ENCODE measurements around the gene KIAA2012. TPM values are rescaled to one million over a fixed set of nuclear protein-coding genes. Genes with fewer than 3 reads are reported as not detected.

KIAA2012 gene
- polyA plus RNA-seq, 1 donor (not counting 4 experiments of a cell fraction or from before 2014, with no cell fraction given): not detected

DNA sequence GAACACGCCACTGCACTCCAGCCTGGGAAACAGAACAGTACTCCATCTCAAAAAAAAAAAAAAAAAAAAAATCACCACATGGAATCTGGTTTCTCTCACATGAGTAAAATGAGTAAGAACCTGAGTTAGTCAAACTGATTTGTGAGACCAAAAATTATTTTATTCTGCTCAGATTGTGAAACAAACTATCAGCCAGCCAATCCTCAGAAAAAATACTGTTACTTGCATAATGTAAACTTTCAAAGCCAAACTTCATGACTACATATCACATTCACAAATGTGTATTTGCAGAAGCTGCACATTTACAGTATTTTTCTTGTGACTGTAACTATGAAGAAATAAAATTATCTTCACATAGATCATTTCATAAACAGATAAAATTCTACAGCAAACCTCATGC lies 142.1 kb downstream of the KIAA2012 start:
- Histone ChIP-seq H3K9ac (ENCODE audit: control insufficient read depth, extremely low read depth, insufficient read depth, low read length) (no peak overlapping the region), H3K4me2 (ENCODE audit: control insufficient read depth, extremely low read depth, insufficient read depth, low read depth, low read length) (no peak overlapping the region), H4K20me1 (ENCODE audit: control insufficient read depth, extremely low read depth, insufficient read depth, low read length) (no peaks in the 10 kb centered on the region), H3K9me3 (ENCODE audit: control insufficient read depth, low read depth, low read length) (no peaks in the 10 kb centered on the region), H3K9me1 (ENCODE audit: control insufficient read depth, extremely low read depth, insufficient read depth, low read length) (no peaks in the 10 kb centered on the region), H2AFZ (ENCODE audit: control insufficient read depth, low read length) (no peak overlapping the region), H3K79me2 (ENCODE audit: control insufficient read depth, insufficient read depth, low read length) (peaks cover 15% of the 10 kb centered on the region), H3K4me1 (ENCODE audit: control insufficient read depth, extremely low read depth, insufficient read depth, low read length) (no peaks in the 10 kb centered on the region), H3K27me3 (ENCODE audit: control insufficient read depth, extremely low read depth, insufficient read depth, low read length) (no peaks in the 10 kb centered on the region), H3K27ac (ENCODE audit: control insufficient read depth, insufficient read depth, low read length) (no peak overlapping the region), H3K4me3 (ENCODE audit: control insufficient read depth in 2 of 3, extremely low read depth in 1 of 3, insufficient read depth in 2 of 3, low read depth in 1 of 3, low read length in 3 of 3) (no peak overlapping the region), H3K36me3 (ENCODE audit: control insufficient read depth in 2 of 2, extremely low read depth in 1 of 2, insufficient read depth in 2 of 2, low read length in 2 of 2) (no peaks in the 10 kb centered on the region)
- no peak for TF ChIP-seq EZH2 (IDR thresholded peaks at IDR 0.05; ENCODE audit: low read length)
- TF ChIP-seq, protein P1, sequence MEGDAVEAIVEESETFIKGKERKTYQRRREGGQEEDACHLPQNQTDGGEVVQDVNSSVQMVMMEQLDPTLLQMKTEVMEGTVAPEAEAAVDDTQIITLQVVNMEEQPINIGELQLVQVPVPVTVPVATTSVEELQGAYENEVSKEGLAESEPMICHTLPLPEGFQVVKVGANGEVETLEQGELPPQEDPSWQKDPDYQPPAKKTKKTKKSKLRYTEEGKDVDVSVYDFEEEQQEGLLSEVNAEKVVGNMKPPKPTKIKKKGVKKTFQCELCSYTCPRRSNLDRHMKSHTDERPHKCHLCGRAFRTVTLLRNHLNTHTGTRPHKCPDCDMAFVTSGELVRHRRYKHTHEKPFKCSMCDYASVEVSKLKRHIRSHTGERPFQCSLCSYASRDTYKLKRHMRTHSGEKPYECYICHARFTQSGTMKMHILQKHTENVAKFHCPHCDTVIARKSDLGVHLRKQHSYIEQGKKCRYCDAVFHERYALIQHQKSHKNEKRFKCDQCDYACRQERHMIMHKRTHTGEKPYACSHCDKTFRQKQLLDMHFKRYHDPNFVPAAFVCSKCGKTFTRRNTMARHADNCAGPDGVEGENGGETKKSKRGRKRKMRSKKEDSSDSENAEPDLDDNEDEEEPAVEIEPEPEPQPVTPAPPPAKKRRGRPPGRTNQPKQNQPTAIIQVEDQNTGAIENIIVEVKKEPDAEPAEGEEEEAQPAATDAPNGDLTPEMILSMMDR (optimal IDR thresholded peaks at IDR 0.05 in 1 of 3, IDR thresholded peaks at IDR 0.05 in 1 of 3, conservative IDR thresholded peaks at IDR 0.05 in 1 of 3; ENCODE audit: extremely low read depth in 1 of 3, insufficient read depth in 2 of 3, low read length in 3 of 3): no peak
- dilution Hi-C loops (cut with MboI; ENCODE audit: extremely low pct_ligation_motif_present, low sequenced_read_pairs): no loop called here
- FAIRE-seq (no peak), DNase-seq (ENCODE audit: low read depth, low spot score) (no peak)

DNA sequence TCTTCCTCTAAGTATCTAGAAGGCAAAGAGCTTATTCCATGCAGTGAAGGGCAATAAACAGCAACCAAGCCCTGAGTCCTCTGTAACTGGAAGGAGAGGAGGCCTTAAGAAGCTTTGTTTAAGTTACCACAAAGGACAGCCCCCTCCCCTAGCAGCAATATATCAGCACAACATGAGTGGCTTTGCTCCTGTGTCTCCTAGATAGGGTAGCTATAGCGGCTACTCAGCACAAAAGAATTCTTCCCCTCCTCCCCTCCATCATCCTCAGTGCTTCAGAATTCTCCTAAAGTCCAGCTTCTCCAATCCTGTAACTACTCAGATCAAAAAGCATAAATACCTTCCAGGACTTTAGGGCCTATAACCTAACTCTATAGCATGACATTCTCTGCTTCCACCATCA lies 148.8 kb downstream of the KIAA2012 start:
- peaks cover 4% of the 10 kb centered on the region for H4K20me1 ChIP-seq (ENCODE audit: control insufficient read depth, extremely low read depth, insufficient read depth, low read length)
- H3K4me3 ChIP-seq (ENCODE audit: control insufficient read depth in 2 of 3, extremely low read depth in 1 of 3, insufficient read depth in 2 of 3, low read depth in 1 of 3, low read length in 3 of 3): no peak overlapping the region
- H3K9me3 ChIP-seq (ENCODE audit: control insufficient read depth, low read depth, low read length): no peaks in the 10 kb centered on the region
- no peak overlapping the region for H3K27ac ChIP-seq (ENCODE audit: control insufficient read depth, insufficient read depth, low read length)
- H2AFZ ChIP-seq (ENCODE audit: control insufficient read depth, low read length): no peak overlapping the region
- peak; percentile 41 for FAIRE-seq
- H3K79me2 ChIP-seq (ENCODE audit: control insufficient read depth, insufficient read depth, low read length): peaks cover 66% of the 10 kb centered on the region
- no peak overlapping the region for H3K9ac ChIP-seq (ENCODE audit: control insufficient read depth, extremely low read depth, insufficient read depth, low read length)
- peaks cover 0 to 2% of the 10 kb centered on the region in 2 experiments for H3K36me3 ChIP-seq (ENCODE audit: control insufficient read depth in 2 of 2, extremely low read depth in 1 of 2, insufficient read depth in 2 of 2, low read length in 2 of 2)
- dilution Hi-C loops (cut with MboI; ENCODE audit: extremely low pct_ligation_motif_present, low sequenced_read_pairs): no loop called here
- DNase-seq (ENCODE audit: low read depth, low spot score): no peak
- no peak overlapping the region for H3K4me2 ChIP-seq (ENCODE audit: control insufficient read depth, extremely low read depth, insufficient read depth, low read depth, low read length)
- H3K27me3 ChIP-seq (ENCODE audit: control insufficient read depth, extremely low read depth, insufficient read depth, low read length): no peaks in the 10 kb centered on the region
- no peaks in the 10 kb centered on the region for H3K4me1 ChIP-seq (ENCODE audit: control insufficient read depth, extremely low read depth, insufficient read depth, low read length)
- H3K9me1 ChIP-seq (ENCODE audit: control insufficient read depth, extremely low read depth, insufficient read depth, low read length): no peaks in the 10 kb centered on the region
- no peak for TF ChIP-seq EZH2 (IDR thresholded peaks at IDR 0.05; ENCODE audit: low read length)
- TF ChIP-seq, protein P1 (optimal IDR thresholded peaks at IDR 0.05 in 1 of 3, IDR thresholded peaks at IDR 0.05 in 1 of 3, conservative IDR thresholded peaks at IDR 0.05 in 1 of 3; ENCODE audit: extremely low read depth in 1 of 3, insufficient read depth in 2 of 3, low read length in 3 of 3): no peak
